PC-9 (cell line): Measurements from ENCODE around the gene FEV. TPM values are rescaled to one million over a fixed set of nuclear protein-coding genes. Genes with fewer than 3 reads are reported as not detected.

Experiments used
- BruUV-seq: library from RNA; stranded (reverse); fragments of 400-500 nt; replicated peaks from 2 replicates; lab custom pipeline; 2021; lab: Mats Ljungman, UMichigan
- CTCF ChIA-PET: fragments of 300-600 bp; sonication (Branson Sonifier 250); formaldehyde crosslinking; loops from one replicate; lab custom pipeline; 2022; ENCODE audit warnings: antibody characterized with exemption; lab: Charles Lee
- POLR2A ChIA-PET: fragments of 300-600 bp; sonication (Branson Sonifier 250); formaldehyde crosslinking; loops from one replicate; lab custom pipeline; 2022; ENCODE audit warnings: antibody characterized with exemption; ENCODE audit not compliant: unreplicated experiment; lab: Charles Lee
- DNase-seq, 2 experiments: peaks; one replicate each; pipeline versions ENCODE4 v3.0.0 to v3.0.0-alpha.2; 2015 to 2022; ENCODE audit warnings: mixed read lengths in 1 of 2
- H2AFZ ChIP-seq: fragments of 200-600 bp; sonication (generic); 2 replicates; pipeline ENCODE4 v1.8.1; 2017; ENCODE audit warnings: antibody characterized with exemption
- H3F3A ChIP-seq: fragments of 200-600 bp; sonication (generic); 2 replicates; pipeline ENCODE4 v1.8.1; 2017; ENCODE audit warnings: antibody characterized with exemption, mild to moderate bottlenecking, low read depth; ENCODE audit not compliant: insufficient read depth
- H3K27ac ChIP-seq: fragments of 200-600 bp; sonication (generic); 2 replicates; pipeline ENCODE4 v1.6.1; 2016; ENCODE audit warnings: mixed run types
- H3K27me3 ChIP-seq: fragments of 200-600 bp; sonication (generic); 2 replicates; pipeline ENCODE4 v1.6.1; 2016; ENCODE audit warnings: low read depth, mixed run types; ENCODE audit not compliant: insufficient read depth
- H3K36me3 ChIP-seq: fragments of 200-600 bp; sonication (generic); 2 replicates; pipeline ENCODE4 v1.6.1; 2016; ENCODE audit warnings: low read depth, mixed run types
- H3K4me1 ChIP-seq: fragments of 200-600 bp; sonication (generic); replicated peaks from 2 replicates; pipeline ENCODE4 v1.6.1; 2016; ENCODE audit warnings: mixed run types; ENCODE audit not compliant: insufficient read depth
- H3K4me2 ChIP-seq: fragments of 200-600 bp; sonication (generic); 2 replicates; pipeline ENCODE4 v1.6.1; 2017; ENCODE audit warnings: mixed run types
- H3K4me3 ChIP-seq: fragments of 200-600 bp; sonication (generic); 2 replicates; pipeline ENCODE4 v1.6.1; 2016; ENCODE audit warnings: mixed run types
- H3K79me2 ChIP-seq: fragments of 200-600 bp; sonication (generic); 2 replicates; pipeline ENCODE4 v1.6.1; 2017; ENCODE audit warnings: low read depth, mixed run types
- H3K9me2 ChIP-seq: fragments of 200-600 bp; sonication (generic); 2 replicates; pipeline ENCODE4 v1.8.1; 2017; ENCODE audit warnings: mild to moderate bottlenecking; ENCODE audit not compliant: insufficient read depth
- H3K9me3 ChIP-seq: fragments of 200-600 bp; sonication (generic); 2 replicates; pipeline ENCODE4 v1.8.1; 2016; ENCODE audit warnings: low read depth; ENCODE audit not compliant: insufficient read depth
- H4K20me1 ChIP-seq: fragments of 200-600 bp; sonication (generic); 2 replicates; pipeline ENCODE4 v1.8.1; 2017; ENCODE audit not compliant: insufficient read depth
- EZH2 ChIP-seq: fragments of 200-600 bp; sonication (generic); IDR thresholded peaks from 2 replicates; pipeline ENCODE4 v1.8.0; 2017; ENCODE audit warnings: antibody characterized with exemption, low read depth
- intact Hi-C: fragments of 100-400 bp; cut with micrococcal nuclease; formaldehyde crosslinking; loops from one replicate; pipeline ENCODE4 v1.10.0; 2022; ENCODE audit not compliant: unreplicated experiment
- total RNA-seq: library from RNA; stranded (reverse); gene quantifications from 2 replicates; pipeline ENCODE4 v1.2.3, GENCODE V29; 2021
- TF ChIP-seq, protein P1 (sequence below): fragments of 200-600 bp; sonication (generic); conservative IDR thresholded peaks from 2 replicates; pipeline ENCODE4 v1.6.1; 2017; ENCODE audit warnings: mixed run types, antibody characterized with exemption, mild to moderate bottlenecking, moderate library complexity

Gene FEV
- total RNA-seq, 1 experiment from 2014 or later = not detected

DNA sequence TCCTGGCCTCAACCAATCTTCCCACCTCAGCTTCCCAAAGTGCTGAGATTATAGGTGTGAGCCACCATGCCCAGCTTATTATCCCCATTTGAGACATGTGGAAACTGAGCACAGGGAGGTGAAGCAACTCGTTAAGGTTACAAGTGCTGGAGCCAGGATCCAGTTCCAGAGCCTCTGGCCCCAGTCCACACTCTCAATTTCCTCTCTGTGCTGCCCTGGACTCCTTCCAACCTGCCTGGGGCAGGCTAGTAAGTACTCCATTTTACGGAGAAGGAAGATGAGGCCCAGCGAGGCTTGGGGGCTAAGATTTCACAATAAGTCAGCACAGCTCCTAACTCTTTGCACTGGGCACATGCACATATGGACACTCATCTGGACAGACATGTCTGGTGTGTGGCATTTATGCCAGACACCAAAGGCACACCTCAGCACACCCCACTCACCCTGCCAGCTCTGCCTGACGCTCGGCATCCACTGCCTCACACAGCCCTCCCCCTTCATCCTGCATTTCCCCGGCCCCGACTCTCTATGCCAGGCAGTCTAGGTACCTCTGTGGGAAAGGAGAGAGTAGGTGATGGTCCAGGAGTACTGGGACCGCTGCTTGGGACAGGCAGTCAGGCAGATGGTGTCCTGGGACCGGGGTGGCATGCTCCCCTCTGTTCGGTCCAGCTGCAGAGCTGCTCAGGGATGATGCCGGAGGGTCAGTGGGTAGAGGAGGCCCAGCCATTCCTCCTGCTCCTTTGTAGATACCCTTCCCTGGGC lies 35.8 kb upstream of the FEV start:
- Histone ChIP-seq H3K79me2 (no peaks in the 10 kb centered on the region), H3K27ac (no peak overlapping the region), H3K9me2 (no peaks in the 10 kb centered on the region), H3F3A (no peaks in the 10 kb centered on the region), H3K36me3 (no peaks in the 10 kb centered on the region), H2AFZ (no peak overlapping the region), H4K20me1 (no peaks in the 10 kb centered on the region), H3K9me3 (no peaks in the 10 kb centered on the region), H3K4me1 (no peaks in the 10 kb centered on the region), H3K4me3 (no peak overlapping the region), H3K27me3 (peaks cover 61% of the 10 kb centered on the region), H3K4me2 (no peak overlapping the region)
- BruUV-seq = no TSS peak
- no peak for TF ChIP-seq EZH2
- TF ChIP-seq, protein P1, sequence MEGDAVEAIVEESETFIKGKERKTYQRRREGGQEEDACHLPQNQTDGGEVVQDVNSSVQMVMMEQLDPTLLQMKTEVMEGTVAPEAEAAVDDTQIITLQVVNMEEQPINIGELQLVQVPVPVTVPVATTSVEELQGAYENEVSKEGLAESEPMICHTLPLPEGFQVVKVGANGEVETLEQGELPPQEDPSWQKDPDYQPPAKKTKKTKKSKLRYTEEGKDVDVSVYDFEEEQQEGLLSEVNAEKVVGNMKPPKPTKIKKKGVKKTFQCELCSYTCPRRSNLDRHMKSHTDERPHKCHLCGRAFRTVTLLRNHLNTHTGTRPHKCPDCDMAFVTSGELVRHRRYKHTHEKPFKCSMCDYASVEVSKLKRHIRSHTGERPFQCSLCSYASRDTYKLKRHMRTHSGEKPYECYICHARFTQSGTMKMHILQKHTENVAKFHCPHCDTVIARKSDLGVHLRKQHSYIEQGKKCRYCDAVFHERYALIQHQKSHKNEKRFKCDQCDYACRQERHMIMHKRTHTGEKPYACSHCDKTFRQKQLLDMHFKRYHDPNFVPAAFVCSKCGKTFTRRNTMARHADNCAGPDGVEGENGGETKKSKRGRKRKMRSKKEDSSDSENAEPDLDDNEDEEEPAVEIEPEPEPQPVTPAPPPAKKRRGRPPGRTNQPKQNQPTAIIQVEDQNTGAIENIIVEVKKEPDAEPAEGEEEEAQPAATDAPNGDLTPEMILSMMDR = no peak
- POLR2A ChIA-PET = no interaction called here
- DNase-seq = no peak
- CTCF ChIA-PET = no interaction called here
- intact Hi-C loops = no loop called here

GRCh38 chr2:219019436-219019835 lies 34.5 kb upstream of the FEV start:
- H3K4me3 ChIP-seq = no peak overlapping the region
- peaks cover 67% of the 10 kb centered on the region for H3K27me3 ChIP-seq
- no peaks in the 10 kb centered on the region for H3F3A ChIP-seq
- no TSS peak for BruUV-seq
- H3K9me3 ChIP-seq = no peaks in the 10 kb centered on the region
- no peaks in the 10 kb centered on the region for H3K9me2 ChIP-seq
- ChIA-PET POLR2A (no interaction called here), CTCF (interaction anchor here (0.6 kb wide), 1 partner anchor 63 kb away, joined by 3 read pairs; no protein-coding TSS in a partner anchor)
- DNase-seq = no peak
- H3K27ac ChIP-seq = no peak overlapping the region
- no peaks in the 10 kb centered on the region for H4K20me1 ChIP-seq
- H3K79me2 ChIP-seq = no peaks in the 10 kb centered on the region
- no peak overlapping the region for H2AFZ ChIP-seq
- no peaks in the 10 kb centered on the region for H3K4me1 ChIP-seq
- intact Hi-C loops = no loop called here
- TF ChIP-seq, protein P1 = no peak
- TF ChIP-seq EZH2 = no peak
- no peak overlapping the region for H3K4me2 ChIP-seq
- H3K36me3 ChIP-seq = no peaks in the 10 kb centered on the region

DNA sequence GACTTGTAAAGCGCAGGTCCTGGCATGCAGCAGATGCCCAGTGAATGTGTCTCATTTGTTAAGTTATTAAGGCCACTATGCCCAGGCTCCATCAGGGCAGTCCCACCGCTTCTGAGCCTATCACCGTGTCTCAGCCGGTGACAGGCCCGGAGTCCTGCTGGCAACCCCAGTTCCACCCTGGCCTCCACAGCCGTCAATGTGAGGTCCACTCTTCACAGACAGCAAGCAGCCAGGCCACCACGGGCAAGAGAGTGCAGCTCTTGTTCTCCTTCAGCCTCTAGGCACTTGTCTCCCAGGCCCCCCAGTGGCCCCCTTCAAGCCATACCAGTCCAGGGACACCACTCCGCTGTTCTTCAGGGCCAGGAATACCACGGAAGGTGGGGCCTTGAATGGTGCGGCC lies 33.7 kb upstream of the FEV start:
- DNase-seq = no peak
- Histone ChIP-seq H3K4me2 (no peak overlapping the region), H3K36me3 (no peaks in the 10 kb centered on the region), H4K20me1 (no peaks in the 10 kb centered on the region), H3K9me2 (no peaks in the 10 kb centered on the region), H3K27me3 (peaks cover 70% of the 10 kb centered on the region), H3F3A (no peaks in the 10 kb centered on the region), H3K27ac (no peak overlapping the region), H3K79me2 (no peaks in the 10 kb centered on the region), H3K9me3 (no peaks in the 10 kb centered on the region), H2AFZ (no peak overlapping the region), H3K4me1 (no peaks in the 10 kb centered on the region), H3K4me3 (no peak overlapping the region)
- no TSS peak for BruUV-seq
- intact Hi-C loops = no loop called here
- ChIA-PET CTCF (no interaction called here), POLR2A (no interaction called here)
- TF ChIP-seq, protein P1 = no peak
- TF ChIP-seq EZH2 = no peak
